Liver (tissue), 9 donors: ENCODE measurements around the gene GAD2. TPM values are rescaled to one million over a fixed set of nuclear protein-coding genes. Genes with fewer than 3 reads are reported as not detected.
A peak's percentile ranks its signal among the peaks of the same experiment; 100 is the strongest.
"Not testable (repeated sequence)": the region's sequence is repeated elsewhere in the genome, so short reads cannot be mapped to it uniquely, and the experiment has no call there.

Experiments
- DNase-seq: peaks from one replicate; pipeline ENCODE4 v3.0.0-alpha.2; 2017; ENCODE audit warnings: low spot score
- H3K27ac ChIP-seq, 2 donors: one replicate each; pipeline ENCODE4 v1.7.0; 2013; ENCODE audit warnings: inconsistent platforms in 2 of 2, low read length in 2 of 2, control low read depth in 1 of 2, low read depth in 1 of 2, mild to moderate bottlenecking in 1 of 2
- H3K27me3 ChIP-seq, 4 donors: one replicate each; pipeline versions ENCODE4 v1.6.1 to v1.7.0; 2013; ENCODE audit warnings: low read length in 3 of 4, inconsistent platforms in 1 of 4, mild to moderate bottlenecking in 1 of 4, moderate library complexity in 1 of 4; ENCODE audit not compliant: control insufficient read depth in 4 of 4, insufficient read depth in 4 of 4
- H3K36me3 ChIP-seq, 4 donors: one replicate each; pipeline versions ENCODE4 v1.6.1 to v1.7.0; 2013; ENCODE audit warnings: low read length in 3 of 4, mild to moderate bottlenecking in 3 of 4, low read depth in 1 of 4, moderate library complexity in 1 of 4; ENCODE audit not compliant: control insufficient read depth in 4 of 4, insufficient read depth in 3 of 4
- H3K4me1 ChIP-seq, 4 donors: one replicate each; pipeline versions ENCODE4 v1.6.1 to v1.7.0; 2013; ENCODE audit warnings: low read length in 3 of 4, mild to moderate bottlenecking in 3 of 4, moderate library complexity in 1 of 4; ENCODE audit not compliant: control insufficient read depth in 4 of 4, insufficient read depth in 4 of 4
- H3K4me3 ChIP-seq, 3 donors: one replicate each; pipeline versions ENCODE4 v1.6.1 to v1.7.0; 2013; ENCODE audit warnings: low read length in 3 of 3, control low read depth in 1 of 3, low read depth in 1 of 3, mild to moderate bottlenecking in 1 of 3
- H3K9ac ChIP-seq, 2 donors: one replicate each; pipeline ENCODE4 v1.7.0; 2013; ENCODE audit warnings: low read length in 2 of 2, mild to moderate bottlenecking in 2 of 2, moderate library complexity in 2 of 2, control low read depth in 1 of 2, low read depth in 1 of 2
- H3K9me3 ChIP-seq, 4 donors: one replicate each; pipeline versions ENCODE4 v1.6.1 to v1.7.0; 2013; ENCODE audit warnings: low read length in 3 of 4; ENCODE audit not compliant: control insufficient read depth in 4 of 4
- EGR1 ChIP-seq, 2 donors: IDR thresholded peaks; 2 replicates each; pipeline ENCODE4 v1.6.1; 2016 to 2018; ENCODE audit warnings: antibody characterized with exemption in 2 of 2, low read depth in 2 of 2
- FOXA1 ChIP-seq: IDR thresholded peaks from 2 replicates; pipeline ENCODE4 v1.6.1; 2016; ENCODE audit warnings: antibody characterized with exemption
- GABPA ChIP-seq, 2 donors: IDR thresholded peaks in 1 of 2; conservative IDR thresholded peaks in 1 of 2; 2 replicates each; pipeline ENCODE4 v1.6.1; 2016; ENCODE audit warnings: antibody characterized with exemption in 2 of 2, mild to moderate bottlenecking in 1 of 2, moderate library complexity in 1 of 2
- HNF4A ChIP-seq, 2 donors: conservative IDR thresholded peaks; 2 replicates each; pipeline ENCODE4 v1.6.1; 2016; ENCODE audit warnings: antibody characterized with exemption in 2 of 2, mild to moderate bottlenecking in 2 of 2
- HNF4G ChIP-seq: IDR thresholded peaks from 2 replicates; pipeline ENCODE4 v1.6.1; 2016; ENCODE audit warnings: antibody characterized with exemption
- JUND ChIP-seq, 2 donors: IDR thresholded peaks; 2 replicates each; pipeline ENCODE4 v1.6.1; 2016; ENCODE audit warnings: antibody characterized with exemption in 2 of 2
- RAD21 ChIP-seq, 2 donors: IDR thresholded peaks; 2 replicates each; pipeline ENCODE4 v1.6.1; 2016; ENCODE audit warnings: antibody characterized with exemption in 2 of 2, mild to moderate bottlenecking in 2 of 2
- RXRA ChIP-seq, 2 donors: IDR thresholded peaks; 2 replicates each; pipeline ENCODE4 v1.6.1; 2017 to 2018; ENCODE audit warnings: antibody characterized with exemption in 2 of 2, mild to moderate bottlenecking in 1 of 2
- SP1 ChIP-seq: IDR thresholded peaks from 2 replicates; pipeline ENCODE4 v1.6.1; 2018; ENCODE audit warnings: antibody characterized with exemption, mild to moderate bottlenecking
- TAF1 ChIP-seq: conservative IDR thresholded peaks from 2 replicates; pipeline ENCODE4 v1.6.1; 2016; ENCODE audit warnings: antibody characterized with exemption, mild to moderate bottlenecking
- WGBS: extraction: QIAGEN DNeasy Blood & Tissue Kit; methylation state at CpG from one replicate; pipeline ENCODE4 v1.1.7; 2013; 5-methylcytosine and 5-hydroxymethylcytosine counted together
- polyA plus RNA-seq, 2 donors: library from polyadenylated mRNA; stranded (reverse) in 1 of 2; unstranded in 1 of 2; fragments of 200-250 nt in 1 of 2; fragments of >200 nt in 1 of 2; fragmentation: Nextera tagmentation in 1 of 2; extraction: Ambion mirVana in 1 of 2; gene quantifications; one replicate each; pipeline versions ENCODE4 v1.2.1 to v1.2.3, GENCODE V29; 2013 to 2015
- total RNA-seq, 2 donors: library from RNA; depleted of rRNA; stranded (reverse); fragments of >200 nt; gene quantifications; one replicate each; pipeline ENCODE4 v1.2.3, GENCODE V29; 2014
- TF ChIP-seq, protein P1 (sequence below): fragments of 150-350 bp; IDR thresholded peaks from 2 replicates; pipeline ENCODE4 v1.5.1; 2017; ENCODE audit warnings: improper control_type of control experiment, low read depth, low read length; ENCODE audit not compliant: missing input control
- TF ChIP-seq, protein P2 (sequence below): IDR thresholded peaks from 2 replicates; pipeline ENCODE4 v1.6.1; 2016; ENCODE audit warnings: antibody characterized with exemption
- TF ChIP-seq, protein P3 (sequence below): IDR thresholded peaks from 2 replicates; pipeline ENCODE4 v1.6.1; 2016; ENCODE audit warnings: antibody characterized with exemption
- donor health status: healthy.
- donor health status: healthy.
- donor health status: healthy.
- donor health status: healthy.
- donor health status: healthy.

GAD2 gene
- total and polyA plus RNA-seq, 4 donors = not detected

DNA sequence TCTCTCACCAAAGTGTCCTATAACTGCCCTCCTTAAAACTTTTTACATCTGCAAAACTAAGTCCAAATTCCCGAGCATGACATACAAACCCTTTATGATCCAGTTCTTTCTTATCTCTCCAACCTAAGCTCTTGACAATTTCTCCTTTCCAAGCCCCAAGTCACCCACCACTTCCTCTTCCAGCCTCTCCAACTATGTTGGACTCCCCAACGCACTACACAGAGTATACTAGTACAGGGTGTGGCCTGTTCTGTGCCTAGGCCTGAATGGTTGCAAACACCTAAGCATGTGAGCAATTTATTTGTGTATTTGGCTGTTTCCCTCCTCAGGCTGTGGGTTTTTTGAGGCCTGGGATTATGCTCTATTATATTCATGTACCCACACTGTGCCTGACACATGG is 120.4 kb downstream of the GAD2 start:
- WGBS = 78% methylated on average over 2 of the region's 2 CpGs
- no peak for DNase-seq
- TF ChIP-seq, protein P1, sequence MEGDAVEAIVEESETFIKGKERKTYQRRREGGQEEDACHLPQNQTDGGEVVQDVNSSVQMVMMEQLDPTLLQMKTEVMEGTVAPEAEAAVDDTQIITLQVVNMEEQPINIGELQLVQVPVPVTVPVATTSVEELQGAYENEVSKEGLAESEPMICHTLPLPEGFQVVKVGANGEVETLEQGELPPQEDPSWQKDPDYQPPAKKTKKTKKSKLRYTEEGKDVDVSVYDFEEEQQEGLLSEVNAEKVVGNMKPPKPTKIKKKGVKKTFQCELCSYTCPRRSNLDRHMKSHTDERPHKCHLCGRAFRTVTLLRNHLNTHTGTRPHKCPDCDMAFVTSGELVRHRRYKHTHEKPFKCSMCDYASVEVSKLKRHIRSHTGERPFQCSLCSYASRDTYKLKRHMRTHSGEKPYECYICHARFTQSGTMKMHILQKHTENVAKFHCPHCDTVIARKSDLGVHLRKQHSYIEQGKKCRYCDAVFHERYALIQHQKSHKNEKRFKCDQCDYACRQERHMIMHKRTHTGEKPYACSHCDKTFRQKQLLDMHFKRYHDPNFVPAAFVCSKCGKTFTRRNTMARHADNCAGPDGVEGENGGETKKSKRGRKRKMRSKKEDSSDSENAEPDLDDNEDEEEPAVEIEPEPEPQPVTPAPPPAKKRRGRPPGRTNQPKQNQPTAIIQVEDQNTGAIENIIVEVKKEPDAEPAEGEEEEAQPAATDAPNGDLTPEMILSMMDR = no peak
- TF ChIP-seq HNF4A (conservative IDR thresholded peaks at IDR 0.05) = no peak
- no peak for TF ChIP-seq FOXA1
- TF ChIP-seq HNF4G = no peak
- no peak for TF ChIP-seq JUND (IDR thresholded peaks at IDR 0.05)
- TF ChIP-seq GABPA (IDR thresholded peaks at IDR 0.05 in 1 of 2, conservative IDR thresholded peaks at IDR 0.05 in 1 of 2) = no peak
- TF ChIP-seq, protein P2, sequence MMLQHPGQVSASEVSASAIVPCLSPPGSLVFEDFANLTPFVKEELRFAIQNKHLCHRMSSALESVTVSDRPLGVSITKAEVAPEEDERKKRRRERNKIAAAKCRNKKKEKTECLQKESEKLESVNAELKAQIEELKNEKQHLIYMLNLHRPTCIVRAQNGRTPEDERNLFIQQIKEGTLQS = no peak
- no peak for TF ChIP-seq RAD21 (IDR thresholded peaks at IDR 0.05)
- TF ChIP-seq, protein P3, sequence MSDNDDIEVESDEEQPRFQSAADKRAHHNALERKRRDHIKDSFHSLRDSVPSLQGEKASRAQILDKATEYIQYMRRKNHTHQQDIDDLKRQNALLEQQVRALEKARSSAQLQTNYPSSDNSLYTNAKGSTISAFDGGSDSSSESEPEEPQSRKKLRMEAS = no peak
- TF ChIP-seq RXRA (IDR thresholded peaks at IDR 0.05) = no peak
- no peak for TF ChIP-seq TAF1

DNA sequence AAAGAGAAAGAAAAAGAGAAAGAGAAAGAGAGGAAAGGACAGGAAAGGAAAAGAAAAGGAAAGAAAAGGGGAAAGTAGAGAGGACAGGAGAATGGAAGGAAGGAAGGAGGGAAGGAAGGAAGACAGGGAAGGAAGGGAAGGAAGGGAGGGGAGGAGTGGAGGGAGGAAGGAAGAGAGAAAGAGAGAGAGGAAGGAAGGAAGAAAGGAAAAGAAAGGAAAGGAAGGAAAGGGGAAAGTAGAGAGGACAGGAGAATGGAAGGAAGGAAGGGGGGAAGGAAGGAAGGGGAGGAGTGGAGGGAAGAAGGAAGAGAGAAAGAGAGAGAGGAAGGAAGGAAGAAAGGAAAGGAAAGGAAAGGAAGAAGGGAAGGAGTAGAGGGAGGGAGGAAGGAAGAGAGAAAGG is 125.1 kb downstream of the GAD2 start:
- H3K9me3 ChIP-seq = no peaks in the 10 kb centered on the region
- H3K4me1 ChIP-seq = no peaks in the 10 kb centered on the region
- no peak overlapping the region for H3K9ac ChIP-seq
- no peak overlapping the region for H3K27ac ChIP-seq
- TF ChIP-seq SP1 (no peak), FOXA1 (no peak), GABPA (IDR thresholded peaks at IDR 0.05 in 1 of 2, conservative IDR thresholded peaks at IDR 0.05 in 1 of 2) (no peak), JUND (IDR thresholded peaks at IDR 0.05) (no peak), EGR1 (IDR thresholded peaks at IDR 0.05; ENCODE audit: low read depth in 2 of 2) (no peak)
- TF ChIP-seq, protein P1 = no peak
- no peak for DNase-seq
- no peaks in the 10 kb centered on the region for H3K27me3 ChIP-seq
- no peaks in the 10 kb centered on the region for H3K36me3 ChIP-seq
- H3K4me3 ChIP-seq = no peak overlapping the region

More for the DNA sequence above, 120.4 kb downstream of the GAD2 start:
- no peaks in the 10 kb centered on the region for H3K9me3 ChIP-seq
- H3K27ac ChIP-seq = no peak overlapping the region
- peaks cover 0 to 5% (median 0%) of the 10 kb centered on the region in 4 donors for H3K4me1 ChIP-seq
- H3K9ac ChIP-seq = no peak overlapping the region
- H3K36me3 ChIP-seq = no peaks in the 10 kb centered on the region
- H3K27me3 ChIP-seq = no peaks in the 10 kb centered on the region
- H3K4me3 ChIP-seq = no peak overlapping the region

DNA sequence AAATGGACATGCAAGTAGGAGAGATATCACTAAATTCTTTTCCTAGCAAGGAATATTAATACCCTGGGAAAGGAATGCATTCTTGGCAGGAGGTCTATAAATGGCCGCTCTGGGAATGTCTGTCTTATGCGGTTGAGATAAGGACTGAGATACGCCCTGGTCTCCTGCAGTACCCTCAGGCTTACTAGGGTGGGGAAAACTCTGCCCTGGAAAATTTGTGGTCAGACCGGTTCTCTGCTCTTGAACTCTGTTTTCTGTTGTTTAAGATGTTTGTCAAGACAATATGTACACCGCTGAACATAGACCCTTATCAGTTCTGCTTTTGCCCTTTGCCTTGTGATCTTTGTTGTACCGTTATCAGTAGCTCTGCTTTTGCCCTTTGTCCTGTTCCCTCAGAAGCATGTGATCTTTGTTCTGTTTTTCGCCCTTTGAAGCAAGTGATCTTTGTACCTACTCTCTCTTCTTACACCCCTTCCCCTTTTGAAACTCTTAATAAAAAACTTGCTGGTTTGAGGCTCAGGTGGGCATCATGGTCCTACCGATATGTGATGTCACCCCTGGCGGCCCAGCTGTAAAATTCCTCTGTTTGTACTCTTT is 132.3 kb downstream of the GAD2 start:
- H3K36me3 ChIP-seq, H3K27ac ChIP-seq, DNase-seq, H3K27me3 ChIP-seq, H3K4me1 ChIP-seq, H3K9me3 ChIP-seq, H3K4me3 ChIP-seq, H3K9ac ChIP-seq: not testable (repeated sequence)
- 58% methylated on average over 9 of the region's 9 CpGs for WGBS
- TF ChIP-seq HNF4A (conservative IDR thresholded peaks at IDR 0.05) = peak; percentile 52 to 56

Other genes with a start within 250 kb of the GAD2 start
- gene APBB1IP, start 221.6 kb downstream of the GAD2 start, total RNA-seq = 10 to 100 TPM in 1 of 2 donors, 1 to 10 TPM in 1; 9.3 to 28.4 TPM
- 10 to 100 TPM; 11.2 to 14.3 TPM for gene APBB1IP, start 221.6 kb downstream of the GAD2 start, polyA plus RNA-seq